Liver (tissue), 9 donors: Measurements from ENCODE around the gene TENM3. TPM values are rescaled to one million over a fixed set of nuclear protein-coding genes. Genes with fewer than 3 reads are reported as not detected.

Experiments
- DNase-seq: peaks from one replicate; pipeline ENCODE4 v3.0.0-alpha.2; 2017; ENCODE audit warnings: low spot score
- H3K27ac ChIP-seq, 2 donors: one replicate each; pipeline ENCODE4 v1.7.0; 2013; ENCODE audit warnings: inconsistent platforms in 2 of 2, low read length in 2 of 2, control low read depth in 1 of 2, low read depth in 1 of 2, mild to moderate bottlenecking in 1 of 2
- H3K27me3 ChIP-seq, 4 donors: one replicate each; pipeline versions ENCODE4 v1.6.1 to v1.7.0; 2013; ENCODE audit warnings: low read length in 3 of 4, inconsistent platforms in 1 of 4, mild to moderate bottlenecking in 1 of 4, moderate library complexity in 1 of 4; ENCODE audit not compliant: control insufficient read depth in 4 of 4, insufficient read depth in 4 of 4
- H3K36me3 ChIP-seq, 4 donors: one replicate each; pipeline versions ENCODE4 v1.6.1 to v1.7.0; 2013; ENCODE audit warnings: low read length in 3 of 4, mild to moderate bottlenecking in 3 of 4, low read depth in 1 of 4, moderate library complexity in 1 of 4; ENCODE audit not compliant: control insufficient read depth in 4 of 4, insufficient read depth in 3 of 4
- H3K4me1 ChIP-seq, 4 donors: one replicate each; pipeline versions ENCODE4 v1.6.1 to v1.7.0; 2013; ENCODE audit warnings: low read length in 3 of 4, mild to moderate bottlenecking in 3 of 4, moderate library complexity in 1 of 4; ENCODE audit not compliant: control insufficient read depth in 4 of 4, insufficient read depth in 4 of 4
- H3K4me3 ChIP-seq, 3 donors: one replicate each; pipeline versions ENCODE4 v1.6.1 to v1.7.0; 2013; ENCODE audit warnings: low read length in 3 of 3, control low read depth in 1 of 3, low read depth in 1 of 3, mild to moderate bottlenecking in 1 of 3
- H3K9ac ChIP-seq, 2 donors: one replicate each; pipeline ENCODE4 v1.7.0; 2013; ENCODE audit warnings: low read length in 2 of 2, mild to moderate bottlenecking in 2 of 2, moderate library complexity in 2 of 2, control low read depth in 1 of 2, low read depth in 1 of 2
- H3K9me3 ChIP-seq, 4 donors: one replicate each; pipeline versions ENCODE4 v1.6.1 to v1.7.0; 2013; ENCODE audit warnings: low read length in 3 of 4; ENCODE audit not compliant: control insufficient read depth in 4 of 4
- EGR1 ChIP-seq, 2 donors: IDR thresholded peaks; 2 replicates each; pipeline ENCODE4 v1.6.1; 2016 to 2018; ENCODE audit warnings: antibody characterized with exemption in 2 of 2, low read depth in 2 of 2
- FOXA2 ChIP-seq: IDR thresholded peaks from 2 replicates; pipeline ENCODE4 v1.6.1; 2016; ENCODE audit warnings: antibody characterized with exemption
- GABPA ChIP-seq, 2 donors: IDR thresholded peaks in 1 of 2; conservative IDR thresholded peaks in 1 of 2; 2 replicates each; pipeline ENCODE4 v1.6.1; 2016; ENCODE audit warnings: antibody characterized with exemption in 2 of 2, mild to moderate bottlenecking in 1 of 2, moderate library complexity in 1 of 2
- HNF4A ChIP-seq, 2 donors: conservative IDR thresholded peaks; 2 replicates each; pipeline ENCODE4 v1.6.1; 2016; ENCODE audit warnings: antibody characterized with exemption in 2 of 2, mild to moderate bottlenecking in 2 of 2
- HNF4G ChIP-seq: IDR thresholded peaks from 2 replicates; pipeline ENCODE4 v1.6.1; 2016; ENCODE audit warnings: antibody characterized with exemption
- JUND ChIP-seq, 2 donors: IDR thresholded peaks; 2 replicates each; pipeline ENCODE4 v1.6.1; 2016; ENCODE audit warnings: antibody characterized with exemption in 2 of 2
- NR2F2 ChIP-seq: IDR thresholded peaks from 2 replicates; pipeline ENCODE4 v1.6.1; 2016; ENCODE audit warnings: antibody characterized with exemption
- RAD21 ChIP-seq, 2 donors: IDR thresholded peaks; 2 replicates each; pipeline ENCODE4 v1.6.1; 2016; ENCODE audit warnings: antibody characterized with exemption in 2 of 2, mild to moderate bottlenecking in 2 of 2
- RXRA ChIP-seq, 2 donors: IDR thresholded peaks; 2 replicates each; pipeline ENCODE4 v1.6.1; 2017 to 2018; ENCODE audit warnings: antibody characterized with exemption in 2 of 2, mild to moderate bottlenecking in 1 of 2
- SP1 ChIP-seq: IDR thresholded peaks from 2 replicates; pipeline ENCODE4 v1.6.1; 2018; ENCODE audit warnings: antibody characterized with exemption, mild to moderate bottlenecking
- TAF1 ChIP-seq: conservative IDR thresholded peaks from 2 replicates; pipeline ENCODE4 v1.6.1; 2016; ENCODE audit warnings: antibody characterized with exemption, mild to moderate bottlenecking
- WGBS: extraction: QIAGEN DNeasy Blood & Tissue Kit; methylation state at CpG from one replicate; pipeline ENCODE4 v1.1.7; 2013; 5-methylcytosine and 5-hydroxymethylcytosine counted together
- polyA plus RNA-seq, 2 donors: library from polyadenylated mRNA; stranded (reverse) in 1 of 2; unstranded in 1 of 2; fragments of 200-250 nt in 1 of 2; fragments of >200 nt in 1 of 2; fragmentation: Nextera tagmentation in 1 of 2; extraction: Ambion mirVana in 1 of 2; gene quantifications; one replicate each; pipeline versions ENCODE4 v1.2.1 to v1.2.3, GENCODE V29; 2013 to 2015
- total RNA-seq, 2 donors: library from RNA; depleted of rRNA; stranded (reverse); fragments of >200 nt; gene quantifications; one replicate each; pipeline ENCODE4 v1.2.3, GENCODE V29; 2014
- TF ChIP-seq, protein P1 (sequence below): IDR thresholded peaks from 2 replicates; pipeline ENCODE4 v1.6.1; 2016; ENCODE audit warnings: antibody characterized with exemption
- TF ChIP-seq, protein P2 (sequence below): IDR thresholded peaks from 2 replicates; pipeline ENCODE4 v1.6.1; 2016; ENCODE audit warnings: antibody characterized with exemption, mild to moderate bottlenecking
- TF ChIP-seq, protein P3 (sequence below): IDR thresholded peaks from 2 replicates; pipeline ENCODE4 v1.6.1; 2016; ENCODE audit warnings: antibody characterized with exemption
- TF ChIP-seq, protein P4 (sequence below): fragments of 150-350 bp; IDR thresholded peaks from 2 replicates; pipeline ENCODE4 v1.5.1; 2017; ENCODE audit warnings: improper control_type of control experiment, low read depth, low read length; ENCODE audit not compliant: missing input control
- TF ChIP-seq, protein P5 (sequence below): IDR thresholded peaks from 2 replicates; pipeline ENCODE4 v1.6.1; 2016; ENCODE audit warnings: antibody characterized with exemption
- donor health status: healthy.
- donor health status: healthy.
- donor health status: healthy.
- donor health status: healthy.
- donor health status: healthy.

TENM3 gene
- total and polyA plus RNA-seq, 4 donors: 0.32 to 16.8 (median 0.70) TPM

DNA sequence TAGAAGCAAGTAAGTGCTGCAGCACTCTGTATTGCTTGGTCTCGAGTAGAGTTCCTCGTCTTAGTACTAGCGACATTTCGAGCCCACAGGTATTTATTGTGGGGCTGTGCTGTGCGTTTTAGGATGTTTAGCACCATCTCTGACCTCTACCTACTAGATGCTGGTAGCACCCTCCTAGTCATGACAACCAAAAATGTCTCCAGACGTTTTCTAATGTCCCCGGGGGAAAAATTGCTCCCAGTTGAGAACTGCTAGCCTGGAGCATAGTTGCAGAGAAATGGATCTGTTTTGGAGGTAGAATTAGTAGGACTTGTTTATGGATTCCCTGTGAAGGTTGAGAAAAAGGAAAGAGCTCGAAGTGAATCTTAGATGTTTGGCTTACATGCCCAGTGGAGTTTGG lies 287.2 kb downstream of the TENM3 start:
- Histone ChIP-seq H3K9me3 (no peaks in the 10 kb centered on the region), H3K27ac (no peak overlapping the region), H3K4me1 (no peaks in the 10 kb centered on the region), H3K9ac (no peak overlapping the region), H3K36me3 (no peaks in the 10 kb centered on the region), H3K4me3 (no peak overlapping the region), H3K27me3 (no peaks in the 10 kb centered on the region)
- 89% methylated on average over 8 of the region's 8 CpGs for WGBS
- TF ChIP-seq, protein P1, sequence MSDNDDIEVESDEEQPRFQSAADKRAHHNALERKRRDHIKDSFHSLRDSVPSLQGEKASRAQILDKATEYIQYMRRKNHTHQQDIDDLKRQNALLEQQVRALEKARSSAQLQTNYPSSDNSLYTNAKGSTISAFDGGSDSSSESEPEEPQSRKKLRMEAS: no peak
- TF ChIP-seq, protein P2, sequence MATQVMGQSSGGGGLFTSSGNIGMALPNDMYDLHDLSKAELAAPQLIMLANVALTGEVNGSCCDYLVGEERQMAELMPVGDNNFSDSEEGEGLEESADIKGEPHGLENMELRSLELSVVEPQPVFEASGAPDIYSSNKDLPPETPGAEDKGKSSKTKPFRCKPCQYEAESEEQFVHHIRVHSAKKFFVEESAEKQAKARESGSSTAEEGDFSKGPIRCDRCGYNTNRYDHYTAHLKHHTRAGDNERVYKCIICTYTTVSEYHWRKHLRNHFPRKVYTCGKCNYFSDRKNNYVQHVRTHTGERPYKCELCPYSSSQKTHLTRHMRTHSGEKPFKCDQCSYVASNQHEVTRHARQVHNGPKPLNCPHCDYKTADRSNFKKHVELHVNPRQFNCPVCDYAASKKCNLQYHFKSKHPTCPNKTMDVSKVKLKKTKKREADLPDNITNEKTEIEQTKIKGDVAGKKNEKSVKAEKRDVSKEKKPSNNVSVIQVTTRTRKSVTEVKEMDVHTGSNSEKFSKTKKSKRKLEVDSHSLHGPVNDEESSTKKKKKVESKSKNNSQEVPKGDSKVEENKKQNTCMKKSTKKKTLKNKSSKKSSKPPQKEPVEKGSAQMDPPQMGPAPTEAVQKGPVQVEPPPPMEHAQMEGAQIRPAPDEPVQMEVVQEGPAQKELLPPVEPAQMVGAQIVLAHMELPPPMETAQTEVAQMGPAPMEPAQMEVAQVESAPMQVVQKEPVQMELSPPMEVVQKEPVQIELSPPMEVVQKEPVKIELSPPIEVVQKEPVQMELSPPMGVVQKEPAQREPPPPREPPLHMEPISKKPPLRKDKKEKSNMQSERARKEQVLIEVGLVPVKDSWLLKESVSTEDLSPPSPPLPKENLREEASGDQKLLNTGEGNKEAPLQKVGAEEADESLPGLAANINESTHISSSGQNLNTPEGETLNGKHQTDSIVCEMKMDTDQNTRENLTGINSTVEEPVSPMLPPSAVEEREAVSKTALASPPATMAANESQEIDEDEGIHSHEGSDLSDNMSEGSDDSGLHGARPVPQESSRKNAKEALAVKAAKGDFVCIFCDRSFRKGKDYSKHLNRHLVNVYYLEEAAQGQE: no peak
- no peak for TF ChIP-seq RXRA (IDR thresholded peaks at IDR 0.05)
- no peak for TF ChIP-seq RAD21 (IDR thresholded peaks at IDR 0.05)
- TF ChIP-seq JUND (IDR thresholded peaks at IDR 0.05): no peak
- TF ChIP-seq HNF4A (conservative IDR thresholded peaks at IDR 0.05): no peak
- no peak for TF ChIP-seq FOXA2
- TF ChIP-seq, protein P3, sequence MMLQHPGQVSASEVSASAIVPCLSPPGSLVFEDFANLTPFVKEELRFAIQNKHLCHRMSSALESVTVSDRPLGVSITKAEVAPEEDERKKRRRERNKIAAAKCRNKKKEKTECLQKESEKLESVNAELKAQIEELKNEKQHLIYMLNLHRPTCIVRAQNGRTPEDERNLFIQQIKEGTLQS: no peak
- TF ChIP-seq SP1: no peak
- TF ChIP-seq, protein P4, sequence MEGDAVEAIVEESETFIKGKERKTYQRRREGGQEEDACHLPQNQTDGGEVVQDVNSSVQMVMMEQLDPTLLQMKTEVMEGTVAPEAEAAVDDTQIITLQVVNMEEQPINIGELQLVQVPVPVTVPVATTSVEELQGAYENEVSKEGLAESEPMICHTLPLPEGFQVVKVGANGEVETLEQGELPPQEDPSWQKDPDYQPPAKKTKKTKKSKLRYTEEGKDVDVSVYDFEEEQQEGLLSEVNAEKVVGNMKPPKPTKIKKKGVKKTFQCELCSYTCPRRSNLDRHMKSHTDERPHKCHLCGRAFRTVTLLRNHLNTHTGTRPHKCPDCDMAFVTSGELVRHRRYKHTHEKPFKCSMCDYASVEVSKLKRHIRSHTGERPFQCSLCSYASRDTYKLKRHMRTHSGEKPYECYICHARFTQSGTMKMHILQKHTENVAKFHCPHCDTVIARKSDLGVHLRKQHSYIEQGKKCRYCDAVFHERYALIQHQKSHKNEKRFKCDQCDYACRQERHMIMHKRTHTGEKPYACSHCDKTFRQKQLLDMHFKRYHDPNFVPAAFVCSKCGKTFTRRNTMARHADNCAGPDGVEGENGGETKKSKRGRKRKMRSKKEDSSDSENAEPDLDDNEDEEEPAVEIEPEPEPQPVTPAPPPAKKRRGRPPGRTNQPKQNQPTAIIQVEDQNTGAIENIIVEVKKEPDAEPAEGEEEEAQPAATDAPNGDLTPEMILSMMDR: no peak
- TF ChIP-seq TAF1: no peak
- no peak for TF ChIP-seq HNF4G
- TF ChIP-seq GABPA (IDR thresholded peaks at IDR 0.05 in 1 of 2, conservative IDR thresholded peaks at IDR 0.05 in 1 of 2): no peak
- TF ChIP-seq NR2F2: no peak
- TF ChIP-seq, protein P5, sequence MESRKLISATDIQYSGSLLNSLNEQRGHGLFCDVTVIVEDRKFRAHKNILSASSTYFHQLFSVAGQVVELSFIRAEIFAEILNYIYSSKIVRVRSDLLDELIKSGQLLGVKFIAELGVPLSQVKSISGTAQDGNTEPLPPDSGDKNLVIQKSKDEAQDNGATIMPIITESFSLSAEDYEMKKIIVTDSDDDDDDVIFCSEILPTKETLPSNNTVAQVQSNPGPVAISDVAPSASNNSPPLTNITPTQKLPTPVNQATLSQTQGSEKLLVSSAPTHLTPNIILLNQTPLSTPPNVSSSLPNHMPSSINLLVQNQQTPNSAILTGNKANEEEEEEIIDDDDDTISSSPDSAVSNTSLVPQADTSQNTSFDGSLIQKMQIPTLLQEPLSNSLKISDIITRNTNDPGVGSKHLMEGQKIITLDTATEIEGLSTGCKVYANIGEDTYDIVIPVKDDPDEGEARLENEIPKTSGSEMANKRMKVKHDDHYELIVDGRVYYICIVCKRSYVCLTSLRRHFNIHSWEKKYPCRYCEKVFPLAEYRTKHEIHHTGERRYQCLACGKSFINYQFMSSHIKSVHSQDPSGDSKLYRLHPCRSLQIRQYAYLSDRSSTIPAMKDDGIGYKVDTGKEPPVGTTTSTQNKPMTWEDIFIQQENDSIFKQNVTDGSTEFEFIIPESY: no peak
- no peak for DNase-seq

DNA sequence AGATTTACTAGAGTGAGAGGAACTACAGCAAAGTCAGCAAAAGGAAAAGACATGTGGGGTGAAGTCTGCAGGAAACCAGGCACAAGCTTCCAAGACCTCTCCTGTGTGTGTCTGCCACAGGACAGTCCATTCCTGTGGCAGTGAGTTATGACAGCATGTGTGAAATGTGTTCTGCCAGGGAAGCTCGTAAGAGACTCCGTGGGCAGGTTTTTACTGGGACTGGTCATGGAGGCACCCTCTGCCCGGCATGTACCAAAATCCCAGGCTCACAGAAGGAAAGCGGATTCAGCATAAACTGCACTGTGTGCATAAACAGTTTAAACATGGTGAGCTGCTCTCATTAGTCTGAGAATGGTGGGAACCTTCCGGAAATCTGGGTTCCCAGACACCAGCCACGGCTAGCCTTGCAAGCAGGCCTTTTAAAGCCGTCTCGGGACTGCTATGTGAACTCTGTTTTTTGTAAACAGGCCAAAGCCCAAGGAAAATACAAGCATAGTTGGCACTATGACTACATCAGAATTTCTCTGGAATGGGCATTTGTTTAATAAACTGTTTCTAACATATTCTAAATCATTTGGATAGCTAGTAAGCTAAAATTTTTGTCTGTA lies 288.5 kb downstream of the TENM3 start:
- DNase-seq: no peak
- Histone ChIP-seq H3K27ac (no peak overlapping the region), H3K9ac (no peak overlapping the region), H3K9me3 (no peaks in the 10 kb centered on the region), H3K36me3 (no peaks in the 10 kb centered on the region), H3K4me1 (no peaks in the 10 kb centered on the region), H3K27me3 (no peaks in the 10 kb centered on the region), H3K4me3 (no peak overlapping the region)
- TF ChIP-seq EGR1 (IDR thresholded peaks at IDR 0.05; ENCODE audit: low read depth in 2 of 2) (no peak), FOXA2 (no peak)
- 83% methylated on average over 8 of the region's 8 CpGs for WGBS
